Measurements from ENCODE around the gene GAS5.
A peak's percentile ranks its signal among the peaks of the same experiment; 100 is the strongest.
"Not testable (repeated sequence)": the region's sequence is repeated elsewhere in the genome, so short reads cannot be mapped to it uniquely, and the experiment has no call there.

The GAS5 gene

DNA sequence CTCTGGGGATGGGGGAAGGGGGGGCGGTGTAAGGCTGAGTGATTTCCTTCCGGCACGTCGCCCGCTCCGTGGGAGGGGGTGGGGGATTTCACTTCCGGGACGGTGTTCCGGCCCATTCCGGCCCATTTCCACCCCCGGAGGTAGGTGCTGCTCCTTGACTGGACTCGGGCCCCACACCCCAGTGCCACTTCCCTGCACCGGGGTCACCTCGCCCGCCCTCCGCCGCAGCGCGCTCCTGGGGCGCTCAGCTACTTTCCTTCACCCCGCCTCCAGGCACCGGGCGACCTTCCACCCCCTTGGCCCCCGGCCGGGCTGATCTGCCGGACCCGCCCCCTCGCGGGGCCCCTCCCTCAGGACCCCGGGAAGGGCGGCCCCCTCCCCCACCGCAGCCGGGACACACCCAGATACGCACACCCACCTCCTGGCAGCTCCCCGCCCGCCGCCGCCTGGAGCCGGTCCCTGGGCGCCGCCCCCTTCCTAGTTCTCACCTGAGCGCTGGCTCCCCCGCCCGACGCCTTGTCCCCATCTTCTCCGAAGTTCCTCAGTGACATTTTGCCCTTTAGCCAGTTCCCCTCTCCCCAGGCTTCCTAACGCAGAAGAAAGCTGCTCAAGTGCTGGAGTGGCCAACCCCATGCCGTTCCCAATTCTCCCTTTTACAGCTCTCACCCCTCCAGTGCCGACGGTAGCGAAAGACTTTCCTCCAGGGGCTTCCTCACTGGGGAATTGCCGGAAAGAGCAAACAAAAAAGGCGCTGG is 654 bp upstream of the GAS5 start, which contains the start of gene ZBTB37:
Gene ZBTB37 (plus strand): TSS at position 115 of the 755 bp plus-strand sequence. CDS start 1,846 bp downstream, outside the sequence.
- peak; percentile 51 for DNase-seq

DNA sequence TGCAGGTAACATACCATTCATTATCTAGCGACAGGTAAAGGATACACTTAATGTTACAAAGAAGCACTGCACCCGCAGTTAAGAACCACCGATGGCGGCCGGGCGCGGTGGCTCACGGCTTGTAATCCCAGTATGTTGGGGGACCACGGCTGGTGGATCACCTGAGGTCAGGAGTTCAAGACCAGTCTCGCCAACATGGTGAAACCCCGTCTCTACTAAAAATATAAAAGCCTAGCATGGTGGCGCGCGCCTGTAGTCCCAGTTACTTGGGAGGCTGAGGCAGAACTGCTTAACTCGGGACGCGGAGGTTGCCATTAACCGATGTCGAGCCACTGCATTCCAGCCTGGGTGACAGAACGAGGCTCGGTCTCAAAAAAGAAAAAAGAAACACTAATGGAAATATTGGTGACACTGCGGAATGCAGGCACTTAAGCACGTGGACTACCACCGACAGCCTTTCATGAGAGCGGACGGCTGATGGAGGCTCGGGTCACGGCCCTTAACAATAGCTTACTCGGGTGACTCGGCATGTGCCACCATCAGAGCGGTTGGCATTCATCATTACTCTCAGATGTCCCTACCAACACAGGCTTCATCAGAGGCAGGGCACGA is 542 bp downstream of the GAS5 start:
- no peak for DNase-seq

DNA sequence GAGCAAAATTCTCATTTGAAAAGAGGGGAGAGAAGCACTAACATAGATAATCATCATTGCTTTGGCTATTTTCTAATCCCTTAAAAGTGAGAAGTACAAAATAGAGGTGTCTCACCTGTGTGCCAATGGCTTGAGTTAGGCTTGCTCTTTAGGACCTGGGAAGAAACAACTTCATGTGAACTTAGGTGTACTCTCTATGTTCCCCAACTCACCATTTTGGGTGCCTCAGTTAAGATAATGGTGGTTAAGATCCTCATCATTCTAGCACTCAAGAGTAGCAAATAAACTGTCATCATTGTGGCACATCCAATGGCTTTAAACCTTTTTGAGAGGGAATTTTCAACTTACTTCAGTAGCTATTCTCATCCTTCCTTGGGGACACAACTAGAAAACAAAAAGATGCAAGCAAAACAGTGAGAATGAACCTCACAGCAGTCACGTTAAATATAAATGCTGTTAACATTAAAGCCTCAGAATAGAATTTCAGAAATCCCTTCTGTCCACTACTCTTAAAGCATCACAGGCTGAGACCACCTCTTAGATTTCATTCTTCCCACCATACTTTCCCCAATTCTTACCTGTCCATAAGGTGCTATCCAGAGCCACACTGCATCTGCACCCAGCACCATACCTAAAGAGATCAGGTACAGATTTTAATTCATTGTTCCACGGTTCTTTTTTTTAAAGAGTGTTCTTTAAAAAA is 1.2 kb downstream of the GAS5 start:
- DNase-seq: no peak

DNA sequence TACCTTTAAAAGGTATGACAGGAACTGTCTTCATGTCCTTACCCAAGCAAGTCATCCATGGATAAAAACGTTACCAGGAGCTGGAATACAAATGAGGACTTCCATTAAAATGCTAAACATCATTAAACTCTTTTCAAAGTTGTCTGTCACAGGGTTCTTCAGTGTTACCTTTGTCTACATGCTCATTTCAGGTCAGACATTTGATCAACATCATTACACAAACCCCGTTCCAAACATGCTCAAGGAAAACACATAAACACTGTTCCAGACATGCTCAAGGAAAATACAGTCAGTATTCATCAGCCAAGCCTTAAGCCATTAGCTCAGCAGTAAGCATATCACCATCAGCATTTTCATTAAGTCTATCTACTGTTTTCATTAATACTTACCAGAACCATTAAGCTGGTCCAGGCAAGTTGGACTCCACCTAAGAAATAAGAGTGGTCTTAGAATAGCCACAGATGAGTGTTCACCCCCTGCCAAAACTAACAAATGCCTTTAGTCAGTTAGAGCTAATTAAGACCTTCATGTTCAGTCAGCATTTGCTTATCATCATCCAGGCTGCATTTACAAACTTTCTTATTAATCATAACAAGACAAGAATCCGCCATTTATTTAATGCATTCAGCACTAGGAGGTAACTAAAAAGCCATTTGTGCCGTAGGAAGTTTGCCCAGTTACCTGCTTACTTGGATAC is 2.2 kb downstream of the GAS5 start:
- DNase-seq: no peak

DNA sequence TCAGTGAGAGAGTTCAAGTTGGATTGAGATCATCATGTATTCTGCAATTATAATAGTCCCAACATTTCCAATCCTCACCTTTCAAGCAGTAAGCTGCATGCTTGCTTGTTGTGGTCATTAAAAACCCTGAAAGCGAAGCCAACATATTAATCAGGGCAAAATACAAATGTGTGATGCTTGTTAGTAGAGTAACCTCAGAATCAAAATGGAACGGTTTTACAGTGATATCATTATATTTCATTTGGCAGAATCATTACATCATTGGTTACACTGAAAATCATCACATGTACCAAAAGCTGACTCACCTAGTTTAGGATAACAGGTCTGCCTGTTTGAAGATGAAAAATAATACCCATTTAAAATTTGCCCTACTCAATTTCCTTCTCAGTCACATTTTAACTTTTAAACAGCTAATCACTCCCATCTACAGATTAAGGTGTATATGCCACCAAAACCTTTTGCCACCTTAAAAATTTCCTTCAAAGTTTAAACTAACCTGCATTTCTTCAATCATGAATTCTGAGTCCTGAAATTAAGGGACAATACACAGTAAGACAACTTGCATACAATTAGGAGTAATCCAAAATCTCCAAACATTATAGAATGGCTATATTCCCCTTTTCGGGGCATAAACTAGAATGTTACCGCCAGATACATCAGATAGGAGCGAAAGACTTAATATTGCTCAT is 3.5 kb downstream of the GAS5 start:
- no peak for DNase-seq

DNA sequence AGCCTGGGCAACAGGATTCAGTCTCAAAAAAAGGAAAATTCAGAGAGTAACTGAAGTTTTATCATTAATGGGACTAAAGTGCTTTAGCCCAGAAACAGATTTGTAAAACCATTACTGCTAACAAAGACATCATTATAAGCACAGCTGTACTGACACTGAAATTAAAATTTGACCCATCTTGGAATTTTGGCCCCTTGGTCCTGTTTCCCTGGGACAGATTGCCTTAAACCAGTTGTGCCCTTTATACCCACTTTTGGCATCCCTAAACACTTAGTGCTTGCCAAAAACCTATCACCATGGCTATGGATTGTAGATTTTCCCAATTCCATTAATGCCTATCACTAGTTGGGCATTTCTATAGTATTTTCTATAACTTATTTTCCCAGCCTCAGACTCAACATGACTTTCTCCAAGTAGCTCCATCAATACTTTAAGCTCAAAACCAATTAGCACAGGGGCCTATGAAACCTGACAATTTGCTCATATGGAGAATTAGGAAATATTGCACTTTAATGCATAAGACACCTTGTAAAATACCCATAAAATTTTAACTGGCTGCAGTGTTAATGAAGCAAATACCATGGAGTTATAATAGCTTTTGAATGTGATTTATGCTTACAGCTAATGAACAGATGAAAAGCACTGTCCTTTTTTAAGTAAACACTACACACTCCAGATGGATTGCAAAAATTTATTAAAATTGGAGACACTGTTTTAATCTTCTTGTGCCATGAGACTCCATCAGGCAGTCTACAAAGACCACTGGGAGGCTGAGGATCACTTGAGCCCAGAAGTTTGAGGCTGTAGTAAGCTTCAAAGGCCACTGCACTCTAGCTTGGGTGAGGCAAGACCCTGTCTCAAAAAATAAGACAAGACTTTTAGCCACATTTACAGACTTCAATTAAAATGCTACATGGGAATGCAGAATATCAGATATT is 4.3 kb downstream of the GAS5 start:
- DNase-seq: no peak

DNA sequence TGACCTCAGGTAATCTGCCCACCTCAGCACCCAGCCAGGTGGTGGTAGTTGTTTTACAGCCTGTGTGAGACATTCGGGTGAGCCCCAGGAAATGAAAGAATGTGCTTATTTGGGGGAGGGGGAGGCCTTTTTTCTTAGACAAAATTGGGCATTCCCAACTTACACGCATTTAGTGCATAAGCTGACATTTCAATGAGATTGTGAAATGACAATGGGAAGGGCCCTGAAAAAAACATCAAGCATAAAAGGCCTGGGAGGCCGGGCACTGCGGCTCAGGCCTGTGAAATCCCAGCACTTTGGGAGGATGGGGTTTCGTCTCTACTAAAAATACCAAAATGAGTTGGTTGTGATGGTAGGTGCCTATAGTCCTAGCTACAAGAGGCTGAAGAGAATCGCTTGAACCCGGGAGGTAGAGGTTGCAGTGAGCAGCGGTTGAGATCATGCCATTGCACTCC is 5.0 kb downstream of the GAS5 start:
- DNase-seq: no peak

DNA sequence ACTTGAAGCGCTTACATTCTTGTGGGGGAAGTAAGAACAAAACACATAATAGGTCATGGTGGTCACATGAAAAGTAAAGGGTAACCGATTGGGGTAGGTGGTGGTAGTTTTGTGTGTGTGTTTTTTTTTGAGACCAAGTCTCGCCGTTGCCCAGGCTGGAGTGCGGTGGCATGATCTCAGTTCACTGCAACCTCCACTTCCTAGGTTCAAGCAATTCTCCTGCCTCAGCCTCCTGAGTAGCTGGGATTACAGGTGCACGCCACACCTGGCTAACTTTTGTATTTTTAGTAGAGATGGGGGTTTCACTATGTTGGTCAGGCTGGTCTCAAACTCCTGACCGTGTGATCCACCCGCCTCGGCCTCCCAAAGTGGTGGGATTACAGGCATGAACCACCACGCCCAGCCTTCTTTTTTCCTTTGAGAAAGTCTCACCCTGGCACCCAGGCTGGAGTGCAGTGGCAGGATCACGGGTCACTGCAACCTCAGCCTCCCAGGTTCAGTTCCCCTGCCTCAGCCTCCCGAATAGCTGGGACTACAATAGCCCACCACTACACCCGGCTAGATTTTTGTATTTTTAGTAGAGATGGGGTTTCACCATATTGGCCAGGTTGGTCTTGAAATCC is 5.5 kb downstream of the GAS5 start:
- DNase-seq: not testable (repeated sequence)

DNA sequence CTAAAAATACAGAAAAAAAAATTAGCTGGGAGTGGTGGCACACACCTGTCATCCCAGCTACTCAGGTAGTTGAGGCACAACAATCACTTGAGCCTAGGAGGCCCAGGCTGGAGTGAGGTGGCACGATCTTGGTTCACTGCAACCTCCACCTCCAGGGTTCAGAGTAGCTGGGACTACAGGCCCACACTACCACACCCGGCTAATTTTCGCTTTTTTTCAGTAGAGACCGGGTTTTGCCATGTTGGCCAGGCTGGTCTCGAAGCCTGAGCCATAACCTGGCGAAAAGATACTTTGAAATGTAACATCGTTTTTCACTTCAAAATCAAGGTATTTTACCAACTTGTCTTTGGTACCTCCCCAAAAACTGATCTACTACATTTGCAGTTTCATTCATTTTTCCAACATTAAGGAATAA is 6.1 kb downstream of the GAS5 start:
- DNase-seq: no peak

DNA sequence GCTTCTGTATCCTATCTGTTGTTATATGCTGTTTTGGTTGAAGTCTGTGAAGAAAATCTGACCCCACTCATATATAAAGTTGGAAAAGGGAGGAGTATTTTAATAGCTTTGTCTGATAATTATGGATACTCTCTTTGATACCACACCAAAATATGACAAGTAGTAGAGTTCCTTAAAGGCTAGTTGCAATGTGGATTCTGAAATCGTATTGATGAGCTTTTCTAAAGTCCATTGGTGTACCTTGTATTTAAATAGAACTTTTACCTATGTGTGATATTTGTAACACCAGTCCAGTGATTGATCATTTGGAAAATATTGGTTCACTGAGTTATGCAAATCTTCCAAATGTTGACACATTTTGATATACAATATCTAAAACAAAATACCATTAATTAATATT is 7.7 kb downstream of the GAS5 start:
- DNase-seq: no peak

DNA sequence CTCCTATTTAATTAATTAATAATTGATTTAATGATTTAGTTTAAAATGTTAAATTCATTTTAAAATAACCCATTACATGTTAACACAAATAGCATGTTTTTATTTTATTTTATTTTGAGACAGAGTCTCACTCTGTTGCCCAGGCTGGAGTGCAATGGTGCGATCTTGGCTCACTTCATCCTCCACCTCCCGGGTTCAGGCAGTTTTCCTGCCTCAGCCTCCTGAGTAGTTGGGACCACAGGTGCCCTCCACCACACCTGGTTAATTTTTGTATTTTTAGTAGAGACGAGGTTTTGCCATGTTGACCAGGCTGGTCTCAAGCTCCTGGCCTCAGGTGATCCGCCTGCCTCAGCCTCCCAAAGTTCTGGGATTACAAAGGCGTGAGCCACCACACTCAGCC is 8.2 kb downstream of the GAS5 start:
- not testable (repeated sequence) for DNase-seq

DNA sequence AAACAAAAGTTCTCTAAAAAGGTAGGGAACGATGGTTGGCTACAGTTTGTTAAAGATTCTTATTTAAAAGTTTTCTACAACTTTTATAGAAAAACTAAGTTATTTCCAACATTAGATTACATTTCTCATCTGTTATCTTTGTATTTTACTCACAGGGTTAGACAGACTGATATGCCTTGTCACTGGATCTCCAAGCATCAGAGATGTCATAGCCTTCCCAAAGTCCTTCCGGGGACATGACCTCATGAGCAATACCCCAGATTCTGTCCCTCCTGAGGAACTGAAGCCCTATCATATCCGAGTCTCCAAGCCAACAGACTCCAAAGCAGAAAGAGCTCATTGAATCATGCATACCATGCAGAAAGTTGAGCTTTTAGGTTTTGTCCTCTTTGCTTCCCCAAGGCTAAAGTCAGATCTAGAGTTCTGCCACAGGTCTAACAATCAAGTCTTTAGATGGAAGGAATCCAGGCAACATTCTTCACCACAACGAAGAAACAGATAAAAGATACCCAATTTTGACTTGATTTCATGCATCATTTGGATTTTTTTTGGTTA is 10.3 kb downstream of the GAS5 start:
- DNase-seq: no peak

DNA sequence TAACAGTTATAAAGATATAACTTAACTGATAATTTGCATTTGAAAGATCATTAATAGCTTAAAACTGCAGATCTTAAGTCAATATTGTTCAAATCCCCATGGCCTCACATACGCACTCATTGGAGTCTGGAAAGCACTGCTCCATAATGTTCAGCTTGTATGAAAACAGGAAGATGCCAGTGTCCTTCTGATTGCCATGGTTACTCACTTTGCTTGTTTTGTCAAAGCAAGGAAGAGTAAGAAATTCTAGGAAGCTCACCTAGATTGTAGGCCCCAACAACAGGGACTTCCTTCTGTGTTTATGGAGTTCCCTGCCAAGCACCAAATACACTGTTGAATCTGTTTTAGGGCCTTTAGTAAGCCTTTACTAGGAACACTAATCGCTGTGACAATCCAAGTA is 10.9 kb downstream of the GAS5 start:
- DNase-seq: no peak

DNA sequence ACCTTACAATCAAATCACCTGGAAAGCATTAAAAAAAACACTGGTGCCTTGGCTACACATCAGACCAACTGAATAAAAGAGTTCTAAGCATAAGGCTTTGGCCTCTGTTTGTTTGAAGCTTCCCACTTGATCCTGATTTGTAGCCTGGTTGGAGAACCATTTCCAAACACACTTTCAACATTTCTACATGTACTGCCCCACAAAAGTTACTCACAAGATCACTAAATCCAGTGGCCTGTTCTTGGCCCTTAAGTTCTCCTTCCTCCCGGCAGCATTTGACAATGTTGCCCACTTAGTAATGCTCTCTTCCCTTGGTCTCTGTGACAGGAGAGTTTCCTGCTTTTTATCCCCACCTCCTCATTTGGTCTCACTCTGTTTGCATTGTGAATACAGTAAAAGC is 11.8 kb downstream of the GAS5 start:
- no peak for DNase-seq

DNA sequence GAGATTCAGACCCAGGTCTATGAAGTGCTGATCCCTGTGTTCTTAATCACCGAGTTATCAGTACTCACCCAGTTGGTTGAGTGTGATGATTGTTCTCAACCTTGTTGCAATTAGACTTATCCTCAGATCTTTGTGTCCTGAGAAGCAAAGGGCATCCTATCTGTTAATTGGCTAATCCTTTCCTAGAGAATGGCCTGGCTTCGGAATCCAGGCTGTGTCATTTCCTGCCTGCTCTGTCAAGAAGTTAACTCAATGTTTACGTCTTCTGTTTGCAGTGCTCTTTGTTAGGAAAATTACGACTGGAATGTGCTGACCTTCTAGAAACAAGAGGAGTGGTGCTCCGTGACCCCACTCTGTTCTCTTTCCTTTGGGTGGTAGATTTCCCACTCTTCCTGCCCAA is 14.7 kb downstream of the GAS5 start:
- DNase-seq: no peak

DNA sequence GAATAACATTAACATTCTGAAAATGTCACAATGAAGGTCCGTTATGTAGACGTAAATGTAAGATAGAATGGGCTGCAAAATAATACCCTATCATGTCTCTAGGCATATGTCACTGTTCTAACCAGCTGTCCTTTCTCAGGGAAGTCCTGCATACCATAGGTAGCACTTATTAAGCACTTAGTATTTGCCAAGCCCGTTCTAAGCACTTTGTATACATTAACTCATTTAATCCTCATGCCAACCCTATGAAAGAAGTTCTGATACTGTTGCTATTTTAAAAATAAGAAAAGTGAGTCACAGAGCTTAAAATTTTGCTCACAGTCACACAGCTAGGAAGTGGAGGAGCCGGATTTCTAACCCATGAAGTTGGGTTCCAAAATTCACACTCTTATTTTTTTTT is 15.7 kb downstream of the GAS5 start:
- DNase-seq: no peak

DNA sequence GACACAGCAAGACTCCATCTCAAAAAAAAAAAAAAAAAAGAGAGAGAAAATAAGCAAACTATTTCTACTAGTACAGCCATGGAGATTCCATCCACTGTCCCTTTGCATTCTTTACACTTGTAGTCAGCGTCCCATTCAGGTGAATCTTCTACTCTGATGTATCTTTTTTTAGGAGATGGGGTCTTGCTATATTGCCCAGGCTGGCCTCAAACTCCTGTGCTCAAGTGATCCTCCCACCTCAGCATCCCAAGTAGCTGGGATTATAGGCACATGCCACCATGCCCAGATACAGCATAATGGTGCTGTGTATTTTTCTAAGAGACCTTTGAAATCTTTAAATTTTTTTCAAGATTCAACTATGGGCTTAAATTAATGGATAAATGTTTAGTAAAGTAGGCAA is 35.0 kb downstream of the GAS5 start:
- DNase-seq: no peak

DNA sequence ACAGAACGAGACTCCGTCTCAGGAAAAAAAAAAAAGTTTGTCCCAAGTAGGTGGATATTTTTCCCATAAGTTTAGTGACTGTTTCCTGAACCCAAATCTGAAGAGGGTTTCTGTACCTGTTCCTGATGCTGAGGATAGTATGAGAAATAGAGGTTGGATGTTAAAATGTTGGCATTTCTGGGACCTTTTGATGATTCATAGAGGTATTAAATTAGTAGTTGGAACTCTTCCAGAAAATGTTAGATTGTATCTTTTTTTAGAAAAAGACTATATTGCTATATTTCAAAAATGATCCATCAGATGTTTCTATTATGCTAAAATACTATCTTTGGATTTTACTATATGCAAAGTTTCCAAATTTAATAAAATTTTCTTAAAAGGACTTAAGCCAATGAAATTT is 40.2 kb downstream of the GAS5 start:
- DNase-seq: no peak

DNA sequence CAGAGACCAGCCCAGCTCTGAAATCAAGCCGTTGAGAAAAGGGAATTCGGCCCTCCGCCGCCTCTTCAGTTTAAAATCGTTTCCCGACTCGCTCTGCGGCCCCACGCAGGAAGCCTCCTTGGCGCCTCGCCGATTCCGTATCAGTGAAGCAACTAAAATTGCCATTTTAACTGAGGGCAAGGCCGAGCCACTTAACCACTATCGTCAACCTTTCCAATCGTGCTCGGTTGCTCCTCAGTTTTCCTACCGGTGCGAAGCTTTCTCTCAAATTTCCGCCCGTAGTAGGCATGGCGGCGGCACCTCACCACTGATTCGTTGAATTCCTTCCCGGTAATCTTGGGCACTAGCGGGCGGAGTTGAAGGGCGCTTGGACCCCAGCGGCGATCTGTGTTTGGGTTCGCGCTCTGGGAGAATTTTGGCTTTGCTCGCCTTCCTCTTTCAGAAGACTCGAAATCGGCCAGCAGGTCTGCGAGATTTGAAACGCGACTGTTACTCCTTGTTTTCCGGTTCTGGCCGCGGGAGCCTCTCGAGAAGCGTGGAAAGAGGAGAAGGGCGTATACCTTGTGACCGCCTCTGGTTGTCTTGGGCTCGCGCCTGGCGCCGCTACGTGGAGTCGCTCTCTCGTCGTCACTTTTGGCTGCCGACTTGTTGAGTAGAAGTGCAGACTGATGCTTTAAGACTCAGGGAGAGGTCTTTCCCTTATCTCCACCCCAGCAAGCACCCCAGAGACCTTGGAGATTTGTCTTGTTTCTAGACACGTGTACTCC is 43.3 kb downstream of the GAS5 start, which contains the start of the genes CENPL and DARS2:
Gene CENPL (minus strand): TSS at position 569 of the 767 bp plus-strand sequence. CDS start 13,584 bp downstream, outside the sequence.
Gene DARS2 (plus strand): TSS at position 359 of the 767 bp plus-strand sequence. CDS start 557 bp downstream, outside the sequence.
- peak; percentile 97 for DNase-seq
